Smooth muscle cell (in vitro differentiated cells): Measurements from ENCODE around the gene NLRP6. TPM values are rescaled to one million over a fixed set of nuclear protein-coding genes. Genes with fewer than 3 reads are reported as not detected.

Source experiments
- DNase-seq: peaks from one replicate; lab custom pipeline; 2025; ENCODE audit not compliant: unreplicated experiment; lab: John Stamatoyannopoulos, UW
- H2AFZ ChIP-seq: fragments of 200-600 bp; sonication (generic); 2 replicates; pipeline ENCODE4 v1.6.0; 2016; ENCODE audit warnings: antibody characterized with exemption, low read depth, mild to moderate bottlenecking
- H3F3A ChIP-seq: fragments of 200-600 bp; sonication (generic); 2 replicates; pipeline ENCODE4 v1.6.0; 2017; ENCODE audit warnings: antibody characterized with exemption, low read depth
- H3K27ac ChIP-seq: fragments of 200-600 bp; sonication (generic); 2 replicates; pipeline ENCODE4 v1.5.1; 2016; ENCODE audit warnings: low read depth, mild to moderate bottlenecking
- H3K27me3 ChIP-seq: fragments of 200-600 bp; sonication (generic); 2 replicates; pipeline ENCODE4 v1.6.1; 2016; ENCODE audit warnings: low read depth, mild to moderate bottlenecking
- H3K36me3 ChIP-seq: fragments of 200-600 bp; sonication (generic); 2 replicates; pipeline ENCODE4 v1.5.1; 2016; ENCODE audit warnings: low read depth
- H3K4me1 ChIP-seq: fragments of 200-600 bp; sonication (generic); 2 replicates; pipeline ENCODE4 v1.5.1; 2016; ENCODE audit warnings: low read depth
- H3K4me2 ChIP-seq: fragments of 200-600 bp; sonication (generic); 2 replicates; pipeline ENCODE4 v1.6.0; 2016; ENCODE audit warnings: mild to moderate bottlenecking
- H3K4me3 ChIP-seq: fragments of 200-600 bp; sonication (generic); 2 replicates; pipeline ENCODE4 v1.5.1; 2016; ENCODE audit warnings: mild to moderate bottlenecking
- H3K79me2 ChIP-seq: fragments of 200-600 bp; sonication (generic); 2 replicates; pipeline ENCODE4 v1.6.0; 2016; ENCODE audit warnings: low read depth, mild to moderate bottlenecking
- H3K9ac ChIP-seq: fragments of 200-600 bp; sonication (generic); 2 replicates; pipeline ENCODE4 v1.6.0; 2016; ENCODE audit warnings: low read depth
- H3K9me3 ChIP-seq: fragments of 200-600 bp; sonication (generic); replicated peaks from 2 replicates; pipeline ENCODE4 v1.5.1; 2016; ENCODE audit warnings: low read depth
- H4K20me1 ChIP-seq: fragments of 200-600 bp; sonication (generic); 2 replicates; pipeline ENCODE4 v1.6.0; 2016; ENCODE audit warnings: low read depth
- WGBS: methylation state at CpG from one replicate; pipeline ENCODE4 v1.1.7; 2016; ENCODE audit warnings: low lambda C conversion rate; 5-methylcytosine and 5-hydroxymethylcytosine counted together
- polyA plus RNA-seq: library from polyadenylated mRNA; unstranded; fragments of >200 nt; fragmentation: Nextera tagmentation; extraction: Ambion mirVana; gene quantifications from 2 replicates; pipeline ENCODE4 v1.2.1, GENCODE V29; 2016
- total RNA-seq: library from RNA; depleted of rRNA; stranded (reverse); fragments of >200 nt; gene quantifications from 2 replicates; pipeline ENCODE4 v1.2.3, GENCODE V29; 2014
- TF ChIP-seq, protein P1 (sequence below): fragments of 200-600 bp; sonication (generic); IDR thresholded peaks from 2 replicates; pipeline ENCODE4 v1.5.1; 2017; ENCODE audit warnings: borderline replicate concordance, mild to moderate bottlenecking, antibody characterized with exemption; ENCODE audit not compliant: insufficient read depth, poor library complexity, severe bottlenecking

NLRP6 gene
- total and polyA plus RNA-seq, 2 experiments from 2014 or later: not detected

DNA sequence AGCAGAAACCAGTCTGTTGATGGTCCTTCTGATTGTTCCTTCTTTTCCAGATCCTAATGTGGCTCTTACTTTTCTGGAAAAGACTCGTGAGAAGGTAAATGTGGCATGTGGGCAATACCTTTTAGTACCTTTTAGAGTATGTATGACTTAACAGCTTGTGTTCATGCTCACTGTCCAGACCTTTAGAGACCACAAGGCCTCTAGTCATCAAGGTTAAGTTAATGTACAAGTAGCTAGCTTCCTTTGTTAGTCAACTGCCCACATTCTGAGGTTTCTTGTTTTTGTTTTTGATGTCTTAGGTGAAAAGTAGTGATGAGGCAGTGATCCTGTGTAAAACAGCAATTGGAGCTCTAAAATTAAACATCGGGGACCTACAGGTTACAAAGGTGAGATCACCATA lies 33.8 kb upstream of the NLRP6 start:
- no peak overlapping the region for H3K4me2 ChIP-seq
- H4K20me1 ChIP-seq: peaks cover 21% of the 10 kb centered on the region
- no peak overlapping the region for H3K4me3 ChIP-seq
- H3K36me3 ChIP-seq: peaks cover 21% of the 10 kb centered on the region
- no peak for DNase-seq
- no peaks in the 10 kb centered on the region for H3K27me3 ChIP-seq
- no peak overlapping the region for H3K27ac ChIP-seq
- WGBS: 93% methylated on average over 2 of the region's 2 CpGs
- H3K9me3 ChIP-seq: no peaks in the 10 kb centered on the region
- no peak overlapping the region for H2AFZ ChIP-seq
- no peaks in the 10 kb centered on the region for H3F3A ChIP-seq
- no peaks in the 10 kb centered on the region for H3K4me1 ChIP-seq
- H3K9ac ChIP-seq: no peak overlapping the region
- TF ChIP-seq, protein P1, sequence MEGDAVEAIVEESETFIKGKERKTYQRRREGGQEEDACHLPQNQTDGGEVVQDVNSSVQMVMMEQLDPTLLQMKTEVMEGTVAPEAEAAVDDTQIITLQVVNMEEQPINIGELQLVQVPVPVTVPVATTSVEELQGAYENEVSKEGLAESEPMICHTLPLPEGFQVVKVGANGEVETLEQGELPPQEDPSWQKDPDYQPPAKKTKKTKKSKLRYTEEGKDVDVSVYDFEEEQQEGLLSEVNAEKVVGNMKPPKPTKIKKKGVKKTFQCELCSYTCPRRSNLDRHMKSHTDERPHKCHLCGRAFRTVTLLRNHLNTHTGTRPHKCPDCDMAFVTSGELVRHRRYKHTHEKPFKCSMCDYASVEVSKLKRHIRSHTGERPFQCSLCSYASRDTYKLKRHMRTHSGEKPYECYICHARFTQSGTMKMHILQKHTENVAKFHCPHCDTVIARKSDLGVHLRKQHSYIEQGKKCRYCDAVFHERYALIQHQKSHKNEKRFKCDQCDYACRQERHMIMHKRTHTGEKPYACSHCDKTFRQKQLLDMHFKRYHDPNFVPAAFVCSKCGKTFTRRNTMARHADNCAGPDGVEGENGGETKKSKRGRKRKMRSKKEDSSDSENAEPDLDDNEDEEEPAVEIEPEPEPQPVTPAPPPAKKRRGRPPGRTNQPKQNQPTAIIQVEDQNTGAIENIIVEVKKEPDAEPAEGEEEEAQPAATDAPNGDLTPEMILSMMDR: no peak
- peaks cover 40% of the 10 kb centered on the region for H3K79me2 ChIP-seq

DNA sequence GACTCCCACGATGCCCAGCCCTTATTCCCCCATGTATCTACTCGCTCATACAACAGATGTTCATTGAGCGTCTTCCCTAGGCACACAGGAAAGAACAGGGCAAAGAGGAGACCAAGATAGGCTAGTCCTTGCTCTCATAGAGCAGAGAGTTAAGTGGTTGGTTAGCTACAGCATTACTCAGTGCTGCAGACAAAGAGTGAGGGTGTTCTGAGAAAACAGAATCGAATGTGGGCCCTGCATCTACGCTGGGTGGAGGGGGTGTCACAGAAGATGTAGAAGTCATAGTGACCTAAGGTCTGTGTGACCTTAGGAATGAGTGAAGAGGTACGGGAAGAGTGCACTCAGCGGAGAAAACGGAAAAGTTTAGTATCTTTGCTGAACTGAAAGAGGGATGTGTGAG lies 29.1 kb upstream of the NLRP6 start:
- peaks cover 4% of the 10 kb centered on the region for H3K79me2 ChIP-seq
- H4K20me1 ChIP-seq: peaks cover 4% of the 10 kb centered on the region
- no peak overlapping the region for H3K4me3 ChIP-seq
- no peaks in the 10 kb centered on the region for H3K9me3 ChIP-seq
- TF ChIP-seq, protein P1: no peak
- no peak overlapping the region for H3K27ac ChIP-seq
- no peak for DNase-seq
- no peaks in the 10 kb centered on the region for H3K4me1 ChIP-seq
- peaks cover 7% of the 10 kb centered on the region for H3K36me3 ChIP-seq
- peaks cover 4% of the 10 kb centered on the region for H3F3A ChIP-seq
- H3K9ac ChIP-seq: no peak overlapping the region
- no peaks in the 10 kb centered on the region for H3K27me3 ChIP-seq
- H3K4me2 ChIP-seq: no peak overlapping the region
- H2AFZ ChIP-seq: no peak overlapping the region
- WGBS: 95% methylated on average over 8 of the region's 8 CpGs

DNA sequence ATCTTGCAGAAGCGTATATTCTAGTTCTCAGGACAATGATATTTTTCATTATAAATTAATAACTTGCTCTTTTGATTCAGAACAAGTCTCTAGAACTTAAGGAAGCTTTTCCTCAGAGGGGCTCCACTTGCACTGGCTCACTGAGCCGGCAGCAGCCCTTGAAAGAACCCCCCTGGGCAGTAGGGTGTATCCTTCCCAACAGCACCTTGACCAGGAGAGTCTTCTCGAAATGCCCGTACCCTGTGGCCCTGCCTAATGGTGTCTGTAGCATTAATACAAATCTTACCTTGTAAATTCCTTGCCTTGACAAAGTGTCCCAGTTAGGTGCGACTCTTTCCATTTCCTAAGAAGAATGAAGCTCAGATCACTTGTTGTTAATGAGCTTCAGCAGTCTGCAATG lies 27.9 kb upstream of the NLRP6 start:
- TF ChIP-seq, protein P1: no peak
- Histone ChIP-seq H3F3A (peaks cover 4% of the 10 kb centered on the region), H3K4me2 (no peak overlapping the region), H2AFZ (no peak overlapping the region), H3K9me3 (no peaks in the 10 kb centered on the region), H3K9ac (no peak overlapping the region), H3K27ac (no peak overlapping the region), H3K4me3 (no peak overlapping the region), H4K20me1 (peaks cover 4% of the 10 kb centered on the region), H3K4me1 (no peaks in the 10 kb centered on the region), H3K79me2 (no peaks in the 10 kb centered on the region), H3K27me3 (no peaks in the 10 kb centered on the region), H3K36me3 (peaks cover 7% of the 10 kb centered on the region)
- WGBS: 96% methylated on average over 5 of the region's 5 CpGs
- DNase-seq: no peak

DNA sequence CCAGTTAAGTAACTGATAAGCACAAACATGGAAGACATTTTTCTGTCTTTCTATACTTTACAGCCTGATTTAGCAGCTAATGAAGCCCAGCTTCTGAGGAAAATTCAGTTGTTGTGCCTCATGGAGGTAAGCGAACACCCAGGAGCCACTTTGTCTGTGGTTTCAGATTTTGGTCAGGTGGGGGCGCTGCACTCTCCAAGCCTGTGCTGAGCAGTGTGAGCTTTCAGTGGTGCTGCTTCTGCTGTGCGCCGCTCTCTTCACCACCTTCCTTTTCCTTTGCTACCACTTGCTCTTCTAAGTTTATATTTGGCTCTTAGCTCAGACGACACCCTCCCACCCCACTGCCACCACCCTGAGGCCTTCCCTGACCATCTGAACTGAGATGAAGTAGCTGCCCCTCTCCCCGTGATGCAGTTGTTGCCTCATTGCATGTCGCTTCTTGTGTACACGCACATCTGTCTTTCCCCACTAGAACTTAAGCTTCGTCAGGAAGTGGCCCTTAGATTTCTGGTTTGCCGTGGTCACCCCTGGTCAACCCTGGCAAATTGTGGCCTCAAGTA lies 27.4 kb upstream of the NLRP6 start:
- Histone ChIP-seq H3K4me3 (no peak overlapping the region), H3K9me3 (no peaks in the 10 kb centered on the region), H4K20me1 (peaks cover 4% of the 10 kb centered on the region), H3K9ac (no peak overlapping the region), H3K79me2 (no peaks in the 10 kb centered on the region), H3K4me1 (no peaks in the 10 kb centered on the region), H3F3A (peaks cover 4% of the 10 kb centered on the region), H3K4me2 (no peak overlapping the region), H3K36me3 (peaks cover 7% of the 10 kb centered on the region), H3K27me3 (no peaks in the 10 kb centered on the region), H3K27ac (no peak overlapping the region), H2AFZ (no peak overlapping the region)
- TF ChIP-seq, protein P1: peak; percentile 65
- WGBS: 84% methylated on average over 10 of the region's 10 CpGs
- peak; percentile 6 for DNase-seq
